Gastrocnemius medialis (tissue), 4 donors: ENCODE results near the gene FAM210A.

ENCODE experiments used
- POLR2A ChIP-seq, 2 donors: fragments of 450-650 bp; IDR thresholded peaks; one replicate each; pipeline ENCODE4 v1.6.1; 2017; ENCODE audit warnings: antibody characterized with exemption in 2 of 2, mild to moderate bottlenecking in 2 of 2, moderate library complexity in 2 of 2
- TF ChIP-seq, protein P1 (sequence below), 5 experiments: fragments of 450-650 bp in 3 of 5; fragments of 200-600 bp in 2 of 5; sonication (generic) in 2 of 5; IDR thresholded peaks in 4 of 5; conservative IDR thresholded peaks in 1 of 5; 1 replicate in 4 of 5; 2 replicates in 1 of 5; pipeline ENCODE4 v1.5.1; 2016 to 2019; ENCODE audit warnings: antibody characterized with exemption in 5 of 5, mild to moderate bottlenecking in 3 of 5, moderate library complexity in 3 of 5

DNA sequence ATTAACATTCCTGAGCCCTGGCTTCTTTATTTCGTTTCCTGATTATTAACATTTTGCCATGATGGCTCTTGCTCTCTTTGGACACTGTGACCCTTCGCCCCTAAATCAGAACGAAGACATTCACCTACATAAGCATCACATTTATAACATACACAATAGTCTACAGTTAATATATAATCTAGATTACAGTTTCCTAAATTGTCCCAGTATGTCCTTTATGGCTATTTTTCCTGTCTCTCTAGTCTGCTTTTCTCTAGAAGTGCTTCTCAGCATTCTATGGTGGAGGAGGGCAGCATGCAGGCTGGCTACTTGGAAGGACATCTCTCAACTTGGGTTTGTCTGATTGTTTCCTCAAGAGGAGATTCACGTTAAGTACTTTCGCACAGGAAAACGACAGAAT, 49.9 kb downstream of the FAM210A start:
- TF ChIP-seq, protein P1, sequence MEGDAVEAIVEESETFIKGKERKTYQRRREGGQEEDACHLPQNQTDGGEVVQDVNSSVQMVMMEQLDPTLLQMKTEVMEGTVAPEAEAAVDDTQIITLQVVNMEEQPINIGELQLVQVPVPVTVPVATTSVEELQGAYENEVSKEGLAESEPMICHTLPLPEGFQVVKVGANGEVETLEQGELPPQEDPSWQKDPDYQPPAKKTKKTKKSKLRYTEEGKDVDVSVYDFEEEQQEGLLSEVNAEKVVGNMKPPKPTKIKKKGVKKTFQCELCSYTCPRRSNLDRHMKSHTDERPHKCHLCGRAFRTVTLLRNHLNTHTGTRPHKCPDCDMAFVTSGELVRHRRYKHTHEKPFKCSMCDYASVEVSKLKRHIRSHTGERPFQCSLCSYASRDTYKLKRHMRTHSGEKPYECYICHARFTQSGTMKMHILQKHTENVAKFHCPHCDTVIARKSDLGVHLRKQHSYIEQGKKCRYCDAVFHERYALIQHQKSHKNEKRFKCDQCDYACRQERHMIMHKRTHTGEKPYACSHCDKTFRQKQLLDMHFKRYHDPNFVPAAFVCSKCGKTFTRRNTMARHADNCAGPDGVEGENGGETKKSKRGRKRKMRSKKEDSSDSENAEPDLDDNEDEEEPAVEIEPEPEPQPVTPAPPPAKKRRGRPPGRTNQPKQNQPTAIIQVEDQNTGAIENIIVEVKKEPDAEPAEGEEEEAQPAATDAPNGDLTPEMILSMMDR (IDR thresholded peaks at IDR 0.05 in 4 of 5, conservative IDR thresholded peaks at IDR 0.05 in 1 of 5): no peak
- no peak for TF ChIP-seq POLR2A (IDR thresholded peaks at IDR 0.05)
